Bronchial epithelial cell (primary cell): Measurements from ENCODE around the gene FAM3D. TPM values are rescaled to one million over a fixed set of nuclear protein-coding genes. Genes with fewer than 3 reads are reported as not detected.
A peak's percentile ranks its signal among the peaks of the same experiment; 100 is the strongest.
"Not testable (repeated sequence)": the region's sequence is repeated elsewhere in the genome, so short reads cannot be mapped to it uniquely, and the experiment has no call there.

Source experiments
- DNase-seq: peaks from one replicate; pipeline ENCODE4 v3.0.0-alpha.2; 2010; ENCODE audit warnings: low read depth
- FAIRE-seq: peaks from 2 replicates; lab custom pipeline; 2011; peaks lifted over from hg19 to GRCh38; lab: Jason Lieb, UNC
- H3K27me3 ChIP-seq: 2 replicates; pipeline ENCODE4 v1.5.1; 2011; ENCODE audit warnings: low read length; ENCODE audit not compliant: control insufficient read depth, insufficient read depth
- H3K36me3 ChIP-seq: 2 replicates; pipeline ENCODE4 v1.5.1; 2011; ENCODE audit warnings: low read length; ENCODE audit not compliant: control insufficient read depth, insufficient read depth
- H3K4me3 ChIP-seq: 2 replicates; pipeline ENCODE4 v1.5.1; 2011; ENCODE audit warnings: mild to moderate bottlenecking, low read depth, low read length, control low read depth
- CTCF ChIP-seq: IDR thresholded peaks from 2 replicates; pipeline ENCODE4 v1.5.1; 2011; ENCODE audit warnings: mild to moderate bottlenecking, moderate library complexity, low read length, control low read depth, inconsistent platforms; ENCODE audit not compliant: insufficient read depth, severe bottlenecking
- total RNA-seq: library from RNA; depleted of rRNA; stranded (reverse); fragments of >200 nt; gene quantifications from 2 replicates; pipeline ENCODE4 v1.2.1, GENCODE V29; 2014

Gene FAM3D
- total RNA-seq, 1 donor from 2014 or later, result 5.3 TPM

GRCh38 chr3:58707390-58707930 lies 40.9 kb upstream of the FAM3D start:
- FAIRE-seq (no peak), DNase-seq (no peak)
- Histone ChIP-seq H3K4me3 (no peak overlapping the region), H3K27me3 (no peaks in the 10 kb centered on the region), H3K36me3 (no peaks in the 10 kb centered on the region)
- no peak for TF ChIP-seq CTCF

GRCh38 chr3:58706395-58707167 lies 40.0 kb upstream of the FAM3D start:
- no peak for FAIRE-seq
- no peaks in the 10 kb centered on the region for H3K27me3 ChIP-seq
- no peak for TF ChIP-seq CTCF
- no peak for DNase-seq
- H3K36me3 ChIP-seq, result no peaks in the 10 kb centered on the region
- H3K4me3 ChIP-seq, result no peak overlapping the region

GRCh38 chr3:58704745-58705144 lies 38.2 kb upstream of the FAM3D start:
- Histone ChIP-seq H3K27me3 (no peaks in the 10 kb centered on the region), H3K4me3 (no peak overlapping the region), H3K36me3 (no peaks in the 10 kb centered on the region)
- TF ChIP-seq CTCF, result no peak
- FAIRE-seq (no peak), DNase-seq (peak; percentile 19)

GRCh38 chr3:58704304-58704703 lies 37.7 kb upstream of the FAM3D start:
- FAIRE-seq, H3K36me3 ChIP-seq: not testable (repeated sequence)
- peak; percentile 76 for DNase-seq

GRCh38 chr3:58698246-58698645 lies 31.7 kb upstream of the FAM3D start:
- no peak for DNase-seq
- H3K36me3 ChIP-seq, result no peaks in the 10 kb centered on the region
- no peak overlapping the region for H3K4me3 ChIP-seq
- no peak for FAIRE-seq
- no peaks in the 10 kb centered on the region for H3K27me3 ChIP-seq
- no peak for TF ChIP-seq CTCF

More at GRCh38 chr3:58704304-58704703, 37.7 kb upstream of the FAM3D start:
- H3K27me3 ChIP-seq, H3K4me3 ChIP-seq: not testable (repeated sequence)

GRCh38 chr3:58697561-58697960 lies 31.0 kb upstream of the FAM3D start:
- Histone ChIP-seq H3K27me3 (no peaks in the 10 kb centered on the region), H3K36me3 (no peaks in the 10 kb centered on the region), H3K4me3 (no peak overlapping the region)
- TF ChIP-seq CTCF, result no peak
- DNase-seq (no peak), FAIRE-seq (no peak)

- not testable (repeated sequence) for H3K36me3 ChIP-seq, FAIRE-seq, DNase-seq, H3K27me3 ChIP-seq, H3K4me3 ChIP-seq
Measured at GRCh38 chr3:58696813-58697212, 30.2 kb upstream of the FAM3D start.
